GM18498 (cell line): Measurements from ENCODE around the gene ZNF608.

Experiments
- ATAC-seq: cut with Tn5 transposase; IDR thresholded peaks from one replicate; pipeline ENCODE4 v1.9.1; 2021; ENCODE audit warnings: mild to moderate bottlenecking, moderate library complexity; ENCODE audit not compliant: unreplicated experiment

The ZNF608 gene, protein sequence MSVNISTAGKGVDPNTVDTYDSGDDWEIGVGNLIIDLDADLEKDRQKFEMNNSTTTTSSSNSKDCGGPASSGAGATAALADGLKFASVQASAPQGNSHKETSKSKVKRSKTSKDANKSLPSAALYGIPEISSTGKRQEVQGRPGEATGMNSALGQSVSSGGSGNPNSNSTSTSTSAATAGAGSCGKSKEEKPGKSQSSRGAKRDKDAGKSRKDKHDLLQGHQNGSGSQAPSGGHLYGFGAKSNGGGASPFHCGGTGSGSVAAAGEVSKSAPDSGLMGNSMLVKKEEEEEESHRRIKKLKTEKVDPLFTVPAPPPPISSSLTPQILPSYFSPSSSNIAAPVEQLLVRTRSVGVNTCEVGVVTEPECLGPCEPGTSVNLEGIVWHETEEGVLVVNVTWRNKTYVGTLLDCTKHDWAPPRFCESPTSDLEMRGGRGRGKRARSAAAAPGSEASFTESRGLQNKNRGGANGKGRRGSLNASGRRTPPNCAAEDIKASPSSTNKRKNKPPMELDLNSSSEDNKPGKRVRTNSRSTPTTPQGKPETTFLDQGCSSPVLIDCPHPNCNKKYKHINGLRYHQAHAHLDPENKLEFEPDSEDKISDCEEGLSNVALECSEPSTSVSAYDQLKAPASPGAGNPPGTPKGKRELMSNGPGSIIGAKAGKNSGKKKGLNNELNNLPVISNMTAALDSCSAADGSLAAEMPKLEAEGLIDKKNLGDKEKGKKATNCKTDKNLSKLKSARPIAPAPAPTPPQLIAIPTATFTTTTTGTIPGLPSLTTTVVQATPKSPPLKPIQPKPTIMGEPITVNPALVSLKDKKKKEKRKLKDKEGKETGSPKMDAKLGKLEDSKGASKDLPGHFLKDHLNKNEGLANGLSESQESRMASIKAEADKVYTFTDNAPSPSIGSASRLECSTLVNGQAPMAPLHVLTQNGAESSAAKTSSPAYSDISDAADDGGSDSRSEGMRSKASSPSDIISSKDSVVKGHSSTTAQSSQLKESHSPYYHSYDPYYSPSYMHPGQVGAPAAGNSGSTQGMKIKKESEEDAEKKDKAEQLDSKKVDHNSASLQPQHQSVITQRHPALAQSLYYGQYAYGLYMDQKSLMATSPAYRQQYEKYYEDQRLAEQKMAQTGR (N-terminal part only)

DNA sequence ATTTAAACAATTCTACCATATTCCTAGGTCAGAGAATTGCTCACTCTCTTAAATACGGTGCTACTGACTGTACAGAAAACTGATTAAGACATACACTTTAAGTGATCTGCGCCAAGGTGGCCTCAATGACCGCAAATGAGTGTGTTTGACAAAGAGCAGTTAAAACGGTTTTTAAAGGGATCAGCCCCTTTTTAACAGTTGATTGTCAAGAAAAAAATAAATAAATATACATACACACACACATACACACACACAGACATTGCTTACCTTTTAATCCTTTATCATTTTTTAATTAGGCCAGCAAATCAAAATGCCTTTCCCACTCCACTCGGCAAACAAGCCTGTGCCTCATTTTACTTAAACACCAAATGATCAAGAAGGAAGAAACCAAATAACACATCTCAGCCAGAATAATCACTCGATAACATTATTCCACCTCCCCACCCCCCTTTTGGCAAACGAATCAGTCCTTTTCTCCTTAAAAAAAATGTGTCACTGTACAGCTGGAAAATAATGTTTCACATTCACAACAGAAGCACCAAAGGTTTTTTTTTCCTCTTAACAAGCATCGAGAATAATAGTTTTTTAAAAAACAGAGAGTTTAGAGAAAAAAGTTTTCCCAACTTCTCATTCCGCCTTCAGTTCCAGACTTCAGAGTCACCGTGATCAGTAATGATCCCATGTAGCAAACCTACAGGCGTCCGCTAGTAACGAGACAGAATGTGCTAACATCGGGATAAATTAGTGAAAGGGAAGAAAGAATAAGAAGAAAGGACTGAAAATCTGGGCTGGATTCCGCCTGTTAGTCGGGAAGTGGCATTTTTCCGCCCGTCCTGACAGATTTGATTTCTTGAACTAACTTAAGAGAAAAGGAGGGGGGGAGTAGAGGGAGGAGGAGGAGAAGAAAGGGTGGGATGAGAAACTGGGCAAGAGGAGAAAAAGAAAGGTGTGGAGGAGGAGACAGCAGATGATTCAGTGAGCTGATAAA, at the start of gene ZNF608:
ZNF608 (minus strand) TSS at position 712 of the 988 bp plus-strand sequence. CDS start 1,650 bp downstream, outside the sequence.
- no peak for ATAC-seq

DNA sequence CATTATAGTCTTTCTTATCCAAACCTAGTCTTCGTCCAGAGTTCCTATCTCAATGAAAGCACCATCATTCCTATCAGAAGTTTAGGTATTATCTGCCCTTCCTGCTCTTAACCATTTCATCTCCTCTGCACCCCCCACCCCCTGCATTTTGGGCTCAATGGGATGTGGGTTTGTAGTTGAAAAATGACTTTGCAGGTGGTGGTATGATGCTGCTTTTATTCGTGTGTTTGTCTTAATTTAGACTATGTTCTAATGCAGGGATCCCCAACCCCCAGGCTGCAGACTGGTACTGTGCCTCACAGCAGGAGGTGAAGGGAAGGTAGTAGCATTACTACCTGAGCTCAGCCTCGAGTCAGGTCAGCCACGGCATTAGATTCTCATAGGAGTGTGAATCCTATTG, 49.4 kb upstream of the ZNF608 start:
- no peak for ATAC-seq

DNA sequence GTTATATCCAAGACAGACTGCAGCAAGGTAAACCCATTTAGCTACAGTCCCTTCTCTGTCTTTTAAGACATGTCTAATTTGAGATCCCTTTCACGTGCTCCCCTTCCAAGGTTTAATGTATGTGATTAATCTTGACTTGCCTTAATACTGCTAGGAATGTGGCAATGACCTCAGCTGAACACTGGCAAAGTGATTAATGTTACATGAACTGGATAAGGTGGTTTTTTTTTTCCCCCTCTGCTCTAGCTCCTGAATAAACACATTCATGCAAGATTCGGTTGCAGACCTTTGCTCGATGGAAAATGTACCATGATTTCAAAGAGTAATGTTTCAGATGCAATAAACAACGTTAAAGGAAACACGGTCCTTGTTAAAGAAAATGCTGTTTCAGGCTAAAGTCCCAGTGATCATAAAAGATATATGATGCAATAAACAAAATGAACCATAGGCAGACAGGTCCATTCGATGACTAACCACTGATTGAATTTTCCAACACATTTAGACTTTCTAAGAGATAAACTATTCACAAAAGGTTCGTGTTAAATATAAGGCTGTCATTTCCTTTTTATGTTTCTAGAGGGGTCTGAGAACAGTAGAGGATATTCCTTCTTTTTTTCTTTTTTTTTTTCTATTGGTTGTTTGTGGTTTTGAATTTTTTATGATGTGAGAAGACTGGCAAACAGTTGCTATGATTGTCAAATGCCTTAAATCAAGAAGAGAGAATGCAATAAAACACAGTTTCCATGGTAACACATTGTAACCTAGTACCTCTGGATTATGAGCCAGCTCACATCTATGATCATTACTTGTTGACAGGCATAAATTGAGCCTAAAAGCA, 44.7 kb upstream of the ZNF608 start:
- ATAC-seq = no peak

DNA sequence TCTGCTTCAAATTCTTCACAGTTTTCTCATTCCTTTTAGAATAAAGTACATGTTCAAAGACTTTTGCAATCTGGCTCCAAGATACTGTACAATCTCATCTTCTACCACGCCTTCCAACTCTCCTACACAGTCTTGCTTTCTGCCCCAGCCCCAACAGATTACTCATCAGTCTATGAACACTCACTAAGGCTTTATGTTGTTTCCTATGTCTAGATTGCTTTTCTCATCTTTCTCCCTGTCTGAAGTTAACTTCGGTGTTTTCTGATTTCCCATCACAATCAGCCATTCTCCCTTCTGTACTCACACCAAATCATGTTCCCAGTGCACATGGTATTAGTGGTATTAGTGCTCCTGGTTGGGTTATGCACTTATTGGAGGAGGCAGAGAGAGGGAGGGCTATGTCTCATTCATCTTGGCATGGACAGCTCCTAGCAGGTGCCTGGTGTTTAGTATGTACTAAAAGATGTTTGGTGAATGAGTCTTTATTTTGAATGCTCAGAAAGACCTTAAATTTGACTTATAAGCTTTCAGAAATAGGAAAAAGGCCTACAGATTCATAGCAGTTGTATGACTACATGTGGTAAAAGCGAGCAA, 44.0 kb upstream of the ZNF608 start:
- no peak for ATAC-seq

DNA sequence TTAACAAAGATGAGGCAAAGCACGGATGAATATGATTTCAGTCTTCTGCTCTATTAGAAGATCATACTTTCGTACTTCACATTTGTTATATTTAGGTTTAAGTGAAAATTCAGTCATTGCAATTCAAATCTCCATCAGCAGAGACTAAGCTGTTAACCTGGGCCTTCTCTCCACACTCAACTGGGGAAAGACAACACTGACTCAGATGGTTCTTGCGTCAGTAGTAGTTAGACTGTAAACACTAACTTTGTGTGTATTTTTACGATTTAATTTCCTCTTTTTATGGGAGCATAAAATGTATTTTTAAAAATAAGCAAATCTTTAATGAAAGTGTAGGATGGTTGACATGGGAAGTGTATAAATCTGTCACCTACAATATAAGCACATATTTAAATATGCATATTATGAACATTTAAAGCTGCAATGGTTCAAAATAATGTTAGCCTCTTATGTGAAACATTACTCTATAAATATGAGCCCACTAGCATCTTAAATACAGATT, 42.7 kb upstream of the ZNF608 start:
- no peak for ATAC-seq

DNA sequence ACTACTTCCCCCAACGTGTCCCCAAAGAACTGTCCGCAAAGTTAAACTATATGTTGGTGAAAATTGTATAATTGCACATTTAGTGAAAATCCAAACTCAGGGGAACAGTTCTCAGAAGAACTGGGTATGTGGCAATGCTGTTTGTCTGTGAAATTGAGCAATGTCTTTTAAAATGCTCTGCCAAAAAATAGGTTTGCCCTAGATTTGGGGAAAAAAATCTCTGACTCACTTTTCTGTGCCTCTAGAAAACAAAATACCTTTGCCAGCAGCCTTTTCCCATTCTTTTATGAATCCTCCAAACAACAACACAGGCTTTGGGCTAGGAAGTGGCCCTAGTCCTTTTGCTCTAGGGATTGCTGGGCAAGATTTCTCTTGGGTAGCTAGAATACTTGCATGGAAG, 37.4 kb upstream of the ZNF608 start:
- no peak for ATAC-seq

DNA sequence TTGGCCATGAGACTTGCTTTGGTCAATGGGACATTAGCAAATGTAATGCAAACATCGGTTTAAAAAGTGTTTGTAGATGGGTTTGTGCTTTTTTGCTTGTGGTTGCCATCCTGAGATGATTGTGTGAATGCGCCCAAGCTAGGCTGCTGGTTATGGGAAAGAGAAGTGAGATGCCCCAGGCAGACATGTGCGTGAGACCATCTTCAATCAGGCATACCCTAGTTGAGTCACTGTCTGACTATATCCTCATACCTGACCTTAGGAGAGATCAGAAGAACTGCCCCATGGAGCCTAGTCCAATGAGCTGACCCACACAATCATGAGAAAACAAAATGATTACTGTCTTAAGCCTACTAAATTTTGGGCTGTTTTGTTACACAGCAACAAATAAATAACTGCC, 36.8 kb upstream of the ZNF608 start:
- ATAC-seq = no peak

DNA sequence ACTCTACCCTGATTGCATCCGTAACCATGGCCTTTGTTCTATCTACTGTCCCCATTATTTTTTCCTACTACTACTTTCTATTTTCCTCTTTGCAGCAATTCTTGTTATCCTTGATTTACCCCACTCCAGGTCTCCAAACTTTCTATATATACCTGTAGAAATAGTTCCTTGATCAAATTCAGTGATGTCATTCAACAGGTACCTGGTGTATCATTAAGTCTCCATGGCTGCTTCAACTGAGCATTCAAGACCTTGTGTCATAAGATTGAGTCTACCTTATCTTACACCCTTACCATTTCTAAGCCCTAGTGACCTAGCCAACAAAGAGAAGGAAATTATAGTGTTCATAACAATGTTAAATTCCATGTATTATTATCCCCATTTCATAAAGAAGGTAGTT, 35.8 kb upstream of the ZNF608 start:
- no peak for ATAC-seq

DNA sequence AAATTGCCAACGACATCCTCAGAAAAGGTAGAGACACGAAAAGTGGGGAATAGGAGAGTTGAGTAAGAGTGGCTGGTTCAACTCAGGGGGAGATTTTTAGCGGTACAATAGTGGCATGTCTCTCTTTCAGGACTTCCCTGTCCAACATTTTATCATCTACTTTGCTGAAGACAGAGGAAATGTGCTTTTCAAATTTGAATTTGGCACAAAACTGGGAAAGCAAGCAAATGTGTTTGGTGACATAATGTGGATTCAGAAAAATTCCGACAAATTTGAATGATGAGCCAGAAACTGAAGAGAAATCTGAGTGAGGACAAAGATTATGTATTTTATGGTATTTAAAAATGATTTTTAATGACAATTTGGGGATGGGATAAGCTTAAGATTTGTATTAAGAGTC, 33.6 kb upstream of the ZNF608 start:
- ATAC-seq = no peak

DNA sequence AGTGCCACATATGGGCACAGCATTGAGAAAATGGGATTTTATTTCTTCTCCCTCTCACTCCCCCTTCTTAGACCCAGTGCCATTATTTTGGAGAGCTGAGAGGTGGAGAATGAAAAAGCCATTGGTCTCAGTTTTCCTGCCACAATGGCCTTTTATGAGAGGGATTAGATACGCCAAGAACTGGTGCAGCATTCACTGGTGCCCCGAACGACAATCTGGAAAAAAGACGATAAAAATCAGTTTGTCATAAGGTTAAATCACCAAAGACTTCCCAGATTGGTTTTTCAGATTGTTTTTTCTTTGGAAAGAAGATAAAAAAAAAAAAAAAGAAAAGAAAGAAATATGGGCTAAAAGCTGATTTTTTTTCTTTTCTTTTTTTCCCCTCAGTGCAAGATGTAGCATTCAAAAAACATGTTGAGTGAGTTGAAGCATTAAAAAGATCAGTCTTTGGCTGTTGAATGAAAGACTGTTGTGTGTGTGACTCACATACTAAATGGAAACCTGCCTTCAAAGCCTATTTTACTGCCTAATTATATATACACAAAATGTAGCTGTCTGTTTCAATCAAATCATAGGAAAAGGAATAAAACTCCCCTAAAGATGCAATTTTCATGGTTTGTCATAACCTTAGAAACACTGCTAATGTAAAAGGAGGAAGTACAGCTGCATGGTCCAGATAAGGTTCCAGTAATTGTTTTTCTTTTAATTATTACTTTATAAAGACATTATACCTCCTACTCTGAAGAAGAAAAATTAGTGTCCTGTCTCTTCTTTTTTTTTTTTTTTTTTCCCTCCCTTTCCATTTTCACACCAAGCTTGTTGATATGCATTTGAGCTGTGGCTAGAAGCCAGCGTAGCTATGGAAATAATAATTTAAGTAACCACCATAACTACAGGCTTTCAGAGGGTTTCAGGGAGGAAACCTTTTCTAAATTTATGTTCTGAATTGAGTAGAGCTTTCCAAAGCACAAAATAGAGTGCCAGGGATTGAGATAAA, 27.2 kb upstream of the ZNF608 start:
- ATAC-seq = no peak

DNA sequence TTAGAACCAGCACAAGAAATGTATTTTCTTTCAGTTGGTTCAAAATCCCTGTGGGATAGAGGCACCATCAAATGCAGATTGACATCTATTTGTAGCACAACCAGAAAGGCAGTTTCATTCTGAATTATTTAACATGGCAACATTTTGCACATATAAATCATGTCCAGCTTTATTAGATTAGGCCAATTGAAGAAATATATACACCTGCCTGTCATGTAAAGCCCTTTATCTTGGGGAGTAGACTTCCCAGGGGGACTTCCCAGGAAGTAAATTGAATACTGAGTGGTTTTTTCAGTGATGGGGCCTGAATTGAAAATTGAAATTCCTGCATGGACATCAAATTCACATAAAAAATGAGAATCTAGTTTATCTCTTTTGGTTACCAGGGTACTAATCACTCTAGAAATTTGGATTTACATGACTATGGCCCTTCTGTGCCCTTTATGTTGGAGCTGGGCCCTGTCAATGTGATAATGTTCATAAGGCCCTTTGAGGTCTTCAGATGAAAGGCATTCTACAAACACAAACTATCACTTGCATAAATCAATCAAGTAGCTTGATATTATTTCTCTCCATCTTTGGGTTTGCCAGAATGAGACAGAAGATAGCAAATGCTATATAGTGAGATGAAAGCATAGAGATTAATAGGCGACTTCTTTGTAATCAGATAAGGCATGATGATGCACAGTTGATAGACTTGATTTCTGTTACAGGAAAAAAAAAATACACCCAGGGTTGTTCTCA, 26.2 kb upstream of the ZNF608 start:
- ATAC-seq = no peak

DNA sequence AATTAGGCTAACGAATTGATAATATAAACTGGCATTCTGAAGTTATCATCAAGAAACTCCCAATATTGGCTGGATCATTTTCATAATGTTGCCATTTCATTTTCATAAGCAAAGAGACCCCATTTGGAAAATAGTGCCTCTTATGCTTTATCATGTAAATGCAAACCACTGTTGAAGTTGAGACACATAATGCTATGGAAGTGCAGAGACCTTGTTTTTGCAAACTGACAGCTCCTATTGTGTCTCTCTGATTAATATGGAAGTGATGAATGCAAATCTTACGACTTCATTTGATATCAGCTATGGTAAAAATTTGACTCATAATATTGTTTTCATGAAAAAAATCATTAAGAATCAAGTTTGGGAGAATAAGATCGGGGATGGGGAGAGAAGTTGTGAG, 25.3 kb upstream of the ZNF608 start:
- no peak for ATAC-seq

DNA sequence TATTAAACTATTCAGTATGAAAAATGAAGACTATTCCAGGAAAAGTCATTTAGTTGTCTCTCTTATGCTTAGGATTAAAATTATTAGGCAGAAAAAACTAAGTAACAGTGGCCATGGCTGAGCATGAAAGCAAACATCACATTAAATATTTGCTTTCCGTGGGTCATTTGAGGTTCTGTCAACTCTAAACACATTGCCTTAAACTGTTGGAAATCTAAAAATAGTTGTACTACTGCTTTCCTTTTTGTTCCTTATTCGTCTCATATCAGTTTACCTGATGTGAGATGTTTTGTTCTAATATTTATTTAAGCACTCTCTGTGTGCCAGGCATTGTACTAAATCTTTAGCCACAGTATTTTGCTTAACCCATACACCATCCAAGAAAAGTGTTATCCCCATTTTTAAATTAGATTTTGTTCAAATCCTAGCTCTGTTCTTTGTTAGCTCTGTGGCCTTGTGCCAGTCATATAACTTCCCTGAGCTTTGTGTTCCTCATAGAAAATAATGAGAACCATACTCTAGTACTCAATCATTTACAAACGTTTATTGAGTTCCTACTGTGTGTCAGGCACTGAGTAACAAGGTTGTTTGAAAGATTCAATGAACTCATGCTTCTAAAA, 18.7 kb upstream of the ZNF608 start:
- ATAC-seq = no peak

DNA sequence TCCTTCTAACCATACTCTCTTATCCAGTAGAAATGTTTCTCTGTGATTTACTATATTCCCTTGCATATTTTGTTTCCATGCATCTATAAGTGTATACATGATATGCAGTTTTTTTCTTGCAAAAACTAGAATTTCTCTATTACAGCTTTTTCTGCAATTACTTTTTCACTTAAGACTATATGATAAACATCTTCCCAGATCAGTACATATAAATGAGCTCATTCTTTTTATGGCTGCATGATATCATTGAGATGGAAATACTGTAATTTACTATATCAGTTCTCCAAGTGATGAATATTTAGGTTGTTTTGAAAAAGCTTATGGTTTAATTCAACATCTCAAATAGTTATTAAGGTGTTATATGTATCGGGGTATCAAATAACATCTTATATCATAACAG, 18.1 kb upstream of the ZNF608 start:
- ATAC-seq = no peak

DNA sequence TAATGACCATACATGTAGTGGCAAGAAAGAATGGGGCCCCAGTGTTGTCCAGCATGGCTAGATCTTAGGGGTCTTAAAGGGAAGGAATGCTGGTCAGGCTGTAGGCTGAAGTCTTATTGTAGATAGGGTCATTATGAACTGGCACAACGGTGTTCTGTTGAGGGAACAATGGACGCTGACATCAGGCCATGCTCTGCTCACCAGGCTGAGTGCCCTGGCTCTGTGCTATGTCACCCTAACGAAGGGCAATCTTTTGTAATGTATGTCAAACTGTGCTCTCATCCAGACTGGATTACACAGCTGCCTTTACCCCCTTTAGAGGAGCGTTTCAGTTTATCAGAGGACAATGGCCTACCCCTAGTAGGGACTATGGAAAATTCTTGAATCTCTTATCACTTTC, 14.6 kb upstream of the ZNF608 start:
- ATAC-seq = no peak

DNA sequence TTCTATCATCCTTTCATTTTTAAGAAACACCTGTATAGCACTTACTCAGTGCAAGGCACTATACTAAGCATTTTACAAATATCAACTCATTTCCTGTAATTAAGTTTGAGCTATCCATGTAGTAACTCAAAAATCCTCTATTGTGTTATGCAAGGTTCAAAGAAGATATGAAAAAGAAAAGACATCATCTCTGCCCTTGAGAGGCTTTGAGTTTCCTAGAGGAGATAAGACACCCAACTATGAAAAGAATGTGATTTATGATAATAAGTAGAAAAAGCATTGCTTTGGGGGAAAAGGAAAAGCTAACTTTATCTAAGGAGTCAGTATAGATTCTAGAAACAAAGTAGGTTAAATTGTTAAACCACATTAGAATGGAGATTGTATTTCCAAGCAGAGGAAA, 14.2 kb upstream of the ZNF608 start:
- ATAC-seq = no peak

DNA sequence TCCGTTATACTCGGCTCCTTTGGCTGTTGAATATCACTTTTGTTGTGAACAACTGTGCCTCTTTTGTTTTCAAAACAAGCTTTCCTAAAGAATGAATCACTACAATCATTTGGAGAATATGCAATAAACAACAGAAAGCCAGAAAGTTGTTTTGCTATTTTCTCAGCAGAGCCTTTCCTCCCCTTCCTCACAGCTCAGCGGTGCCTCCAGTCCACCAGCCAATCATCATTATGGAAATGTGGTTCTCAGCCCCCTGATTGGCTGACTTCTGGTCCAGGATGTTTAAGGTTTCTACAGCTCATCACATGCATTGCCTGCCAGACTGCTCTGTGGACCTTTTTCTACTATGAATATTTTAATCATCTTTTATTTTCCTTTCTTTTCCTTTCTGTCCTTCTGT, 9.1 kb upstream of the ZNF608 start:
- no peak for ATAC-seq
